Activated naive CD4-positive, alpha-beta T cell treated with anti-CD3 and anti-CD28 coated beads, Interleukin-2, amount 50 U/mL, for 16 hours (primary cell): ENCODE data around the gene TYMS.

Source experiments
- DNase-seq: peaks from one replicate; pipeline ENCODE4 v3.0.0-alpha.2; 2020

The TYMS gene

DNA sequence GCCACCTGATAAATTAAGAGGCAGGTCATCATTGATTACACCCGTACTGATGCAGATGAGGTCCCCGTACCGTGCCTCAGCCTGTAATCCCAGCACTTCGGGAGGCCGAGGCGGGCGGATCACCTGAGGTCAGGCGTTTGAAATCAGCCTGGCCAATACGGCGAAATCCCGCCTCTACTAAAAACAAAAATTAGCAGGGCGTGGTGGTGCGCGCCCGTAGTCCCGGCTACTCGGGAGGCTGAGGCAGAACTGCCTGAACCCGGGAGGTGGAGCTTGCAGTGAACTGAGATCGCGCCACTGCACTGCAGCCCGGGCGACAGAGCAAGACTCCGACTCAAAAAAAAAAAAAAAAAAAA is 55.7 kb downstream of the TYMS start:
- DNase-seq = no peak

DNA sequence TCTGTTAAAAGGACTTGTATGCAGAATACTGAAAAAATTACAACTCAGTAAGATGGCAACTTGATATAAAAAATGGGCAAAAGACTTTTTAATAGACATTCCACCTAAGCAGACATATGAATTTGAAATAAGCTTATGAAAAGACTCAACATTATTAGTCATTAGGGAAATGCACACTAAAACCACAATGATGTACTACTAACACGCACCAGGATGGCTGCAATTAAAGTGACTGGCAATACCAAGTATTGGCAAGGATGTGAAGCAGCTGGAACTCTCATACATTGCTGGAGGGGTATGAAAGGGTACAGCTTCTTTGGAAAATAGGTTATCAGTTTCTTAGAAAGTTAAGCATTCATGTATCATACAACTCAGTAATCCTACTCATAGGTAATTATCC is 58.2 kb downstream of the TYMS start:
- DNase-seq = no peak

DNA sequence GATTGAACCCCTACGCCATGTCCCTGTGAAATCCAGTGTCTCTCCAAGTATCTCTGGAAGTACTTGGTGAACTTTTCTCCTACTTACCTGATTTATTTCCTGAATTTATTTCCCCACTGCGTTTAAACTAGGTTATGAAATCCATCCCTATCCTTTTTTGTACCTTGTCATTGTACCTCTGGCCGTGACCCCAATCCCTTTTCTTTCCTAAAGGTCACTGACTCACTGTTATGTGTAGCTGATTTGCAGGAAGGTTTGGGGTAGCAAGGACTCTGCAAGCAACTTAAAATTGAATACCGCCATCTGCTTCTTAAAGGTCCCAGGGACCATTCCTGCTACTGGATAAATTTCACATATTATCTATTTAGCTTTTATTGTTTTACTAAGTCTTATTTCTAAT is 59.5 kb downstream of the TYMS start:
- DNase-seq = no peak
